HG03565 (cell line): ENCODE measurements around the gene FRMPD4.

Source experiments
- ATAC-seq: cut with Tn5 transposase; IDR thresholded peaks from one replicate; pipeline ENCODE4 v1.9.1; 2021; ENCODE audit warnings: mild to moderate bottlenecking, moderate library complexity; ENCODE audit not compliant: unreplicated experiment

The FRMPD4 gene

GRCh38 chrX:12210196-12210815 is 72.0 kb downstream of the FRMPD4 start:
- no peak for ATAC-seq

DNA sequence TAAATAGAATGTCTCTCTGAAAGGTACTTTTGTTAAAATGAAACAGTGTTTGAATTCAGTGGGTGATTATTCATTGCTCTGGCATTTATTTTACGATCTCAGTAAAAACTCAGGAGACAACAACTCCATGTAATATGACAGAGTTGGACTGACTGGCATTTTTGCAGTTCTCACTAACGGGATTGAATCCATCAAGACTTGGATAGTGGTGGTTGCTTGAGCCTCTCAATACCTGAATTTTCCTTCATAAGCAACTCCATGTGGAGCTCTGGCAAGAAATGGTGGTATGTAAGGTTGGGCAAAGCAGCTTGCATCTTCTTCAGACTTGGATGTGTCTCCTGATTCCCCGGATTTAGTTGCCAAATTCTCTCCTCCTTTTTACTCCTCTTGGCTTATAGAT is 72.7 kb downstream of the FRMPD4 start:
- ATAC-seq: no peak

- ATAC-seq: no peak
These were observed 85.4 kb downstream of the FRMPD4 start for GRCh38 chrX:12223650-12224049.

- ATAC-seq: no peak
These were observed 86.8 kb downstream of the FRMPD4 start for GRCh38 chrX:12225107-12225506.

- ATAC-seq: no peak
These were observed 89.3 kb downstream of the FRMPD4 start for GRCh38 chrX:12227412-12228041.

GRCh38 chrX:12228862-12229261 is 90.6 kb downstream of the FRMPD4 start:
- ATAC-seq: no peak

DNA sequence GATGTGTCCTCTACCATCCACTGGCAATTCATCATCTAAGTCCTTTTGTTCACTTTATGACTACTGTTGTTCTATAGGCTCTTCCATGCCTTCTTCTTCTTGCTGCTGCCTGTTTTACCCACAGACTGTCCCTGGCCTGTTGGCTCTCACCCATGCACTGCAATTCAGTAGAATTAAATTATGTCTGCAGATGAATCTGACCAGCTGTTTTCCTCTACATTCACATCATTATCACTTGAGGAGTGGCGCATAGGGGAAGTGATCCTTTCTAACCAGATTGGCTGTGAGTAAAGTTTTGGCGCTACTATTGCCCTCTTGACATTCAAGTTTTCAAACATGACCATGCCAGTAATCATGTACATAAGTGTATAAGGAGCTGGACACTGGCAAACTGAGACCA is 91.7 kb downstream of the FRMPD4 start:
- ATAC-seq: no peak

- no peak for ATAC-seq
These were observed 96.5 kb downstream of the FRMPD4 start for GRCh38 chrX:12234534-12235329.

- no peak for ATAC-seq
These were observed 97.9 kb downstream of the FRMPD4 start for GRCh38 chrX:12236156-12236555.

DNA sequence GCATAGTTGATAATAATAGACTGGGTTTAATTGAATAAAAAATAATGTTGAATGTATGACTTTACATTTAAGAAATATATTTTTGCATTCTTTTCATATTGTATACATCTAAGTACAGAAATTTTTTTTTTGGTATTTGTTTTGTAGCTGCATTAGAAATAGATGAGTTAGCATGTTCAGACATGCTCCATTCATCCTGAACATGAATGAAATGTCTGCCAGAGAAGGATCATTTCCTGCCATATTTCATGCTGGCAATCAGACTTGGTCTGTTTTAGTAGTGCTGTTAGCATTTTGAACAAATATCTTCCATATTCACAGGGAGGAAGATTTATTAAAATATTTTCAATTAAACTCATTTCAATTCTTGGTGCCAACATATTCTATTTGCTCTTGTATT is 98.9 kb downstream of the FRMPD4 start:
- no peak for ATAC-seq

- ATAC-seq: no peak
These were observed 99.5 kb downstream of the FRMPD4 start for GRCh38 chrX:12237771-12238170.

DNA sequence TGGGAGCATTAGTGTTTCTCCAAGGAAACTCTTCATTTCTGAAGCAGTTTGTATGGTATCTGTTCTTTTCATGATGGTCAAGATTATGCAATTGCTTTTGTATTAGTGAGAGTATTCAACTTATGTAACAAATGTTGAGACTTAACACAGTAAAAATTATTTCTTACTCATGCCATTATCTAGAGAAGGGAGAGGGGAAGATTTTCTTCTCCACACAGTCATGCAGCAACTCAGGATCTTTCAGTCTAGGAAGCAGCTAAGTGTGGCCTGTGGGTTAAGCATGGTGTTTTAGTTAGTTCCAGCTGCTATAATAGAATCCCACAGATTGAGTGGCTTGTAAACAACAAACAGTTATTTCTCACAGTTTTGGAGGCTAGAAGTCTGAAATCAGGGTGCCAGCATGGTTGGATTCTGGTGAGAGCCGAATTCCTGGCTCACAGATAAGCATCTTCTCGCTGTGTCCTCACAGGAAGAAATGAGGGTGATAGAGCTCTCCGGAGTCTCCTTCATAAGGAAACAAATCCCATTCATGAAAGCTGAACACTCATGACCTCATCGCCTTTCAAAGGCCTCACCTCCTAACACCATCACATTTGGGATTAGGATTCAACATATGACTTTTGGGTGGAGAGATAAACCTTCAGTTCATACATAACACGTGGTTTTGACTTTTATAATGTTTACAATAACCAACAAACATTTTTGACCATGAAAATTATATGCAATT is 101.2 kb downstream of the FRMPD4 start:
- no peak for ATAC-seq

DNA sequence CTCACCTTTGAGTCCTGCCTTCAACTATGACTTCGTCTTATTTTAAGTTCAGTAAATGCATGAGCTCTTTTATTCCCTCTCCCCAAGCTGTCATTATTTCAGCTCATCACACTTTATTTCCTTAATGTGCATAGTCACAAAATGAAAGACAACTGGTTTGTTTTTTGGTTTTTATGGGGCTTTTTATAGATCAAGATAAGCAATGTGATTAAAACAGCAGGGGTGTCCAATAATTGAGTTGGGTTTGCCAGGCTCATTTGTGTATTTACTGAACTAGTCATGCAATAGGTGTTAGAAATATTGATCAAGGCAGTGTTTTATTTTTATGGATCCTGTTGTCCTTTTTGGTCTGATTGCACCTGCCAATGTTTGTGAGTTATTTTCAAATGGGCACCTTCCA is 102.2 kb downstream of the FRMPD4 start:
- no peak for ATAC-seq

- no peak for ATAC-seq
These were observed 102.8 kb downstream of the FRMPD4 start for GRCh38 chrX:12241026-12241425.

DNA sequence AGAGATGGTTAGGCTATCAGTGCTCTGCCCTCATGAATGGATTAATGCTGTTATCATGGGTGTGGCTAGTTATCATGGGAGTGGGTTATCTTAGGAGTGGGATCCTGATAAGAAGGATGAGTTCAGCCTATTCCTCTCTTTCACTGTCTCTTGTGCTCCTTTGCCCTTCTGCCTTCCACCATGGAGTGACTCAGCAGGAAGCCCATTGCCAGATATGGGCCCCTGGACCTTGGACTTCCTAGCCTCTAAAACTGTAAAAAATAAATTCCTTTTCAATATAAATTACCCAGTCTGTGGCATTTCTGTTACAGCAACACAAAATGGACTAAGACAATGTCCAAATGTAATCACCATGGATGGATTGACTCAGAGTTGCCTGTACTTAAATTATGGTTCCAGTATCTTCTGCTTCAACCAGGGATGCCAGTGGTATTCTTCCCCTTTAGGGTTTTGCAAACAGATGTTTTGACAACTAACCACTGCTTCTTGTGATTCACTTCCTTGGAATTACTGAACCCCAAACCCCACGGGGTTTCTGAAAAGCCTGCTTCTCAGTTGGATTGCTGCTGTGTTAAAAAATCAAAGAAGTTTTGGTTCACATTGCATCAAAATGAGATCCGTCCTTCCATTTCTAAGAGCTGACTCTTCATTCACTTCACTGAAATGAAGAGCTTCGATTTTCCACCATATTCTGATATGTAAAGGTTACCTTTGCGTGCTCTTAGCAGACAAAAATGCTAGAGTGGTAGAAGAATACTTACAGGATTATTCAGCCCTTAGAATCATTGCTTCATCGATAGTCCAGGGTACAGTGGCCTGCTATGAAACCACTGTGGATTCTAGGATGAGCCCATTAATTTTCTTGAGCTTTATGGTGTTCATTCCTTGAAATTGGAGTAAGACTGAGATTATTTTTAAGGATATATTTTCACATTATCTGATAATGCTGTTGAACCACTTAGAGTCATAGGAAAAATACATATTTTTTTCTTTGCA is 107.7 kb downstream of the FRMPD4 start:
- ATAC-seq: no peak

- no peak for ATAC-seq
These were observed 111.7 kb downstream of the FRMPD4 start for GRCh38 chrX:12249997-12250396.

DNA sequence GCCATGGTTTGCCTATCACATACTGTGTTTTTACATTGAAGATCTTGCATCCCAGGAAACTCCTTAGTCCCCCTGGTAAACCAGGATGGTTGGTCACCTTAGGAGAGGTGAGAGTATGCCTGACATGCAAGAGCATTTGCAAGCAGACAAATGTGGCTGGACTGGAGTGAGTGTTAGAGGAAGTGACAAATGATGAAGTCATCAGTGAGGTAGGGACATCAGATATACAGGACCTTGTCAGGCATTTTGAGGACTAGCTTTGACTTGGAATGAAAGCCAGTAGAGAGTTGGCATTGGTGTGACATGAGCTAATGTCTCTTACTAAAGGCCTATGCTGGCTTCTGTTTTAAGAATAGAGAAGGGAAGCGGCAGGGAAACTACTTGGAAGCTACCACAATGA is 124.9 kb downstream of the FRMPD4 start:
- ATAC-seq: no peak

DNA sequence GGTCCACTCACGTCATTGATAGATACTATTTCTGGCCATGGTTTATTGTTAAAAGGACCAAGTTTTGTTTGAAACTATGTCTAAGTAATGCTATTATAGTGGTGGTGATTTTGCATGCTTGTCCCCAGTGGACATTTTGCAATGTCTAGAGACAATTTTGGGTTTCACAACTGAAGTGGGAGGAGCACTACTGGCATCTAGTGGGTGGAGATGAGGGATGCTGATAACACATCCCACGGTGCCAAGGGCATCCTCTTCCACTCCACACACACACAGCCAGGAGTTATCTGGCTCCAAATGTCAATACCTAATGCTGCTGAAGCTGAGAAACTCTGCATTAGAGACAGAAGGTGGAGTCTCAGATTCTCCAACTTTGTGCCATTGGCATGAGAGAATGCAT is 131.2 kb downstream of the FRMPD4 start:
- ATAC-seq: no peak

GRCh38 chrX:12278151-12278550 is 139.9 kb downstream of the FRMPD4 start:
- no peak for ATAC-seq

DNA sequence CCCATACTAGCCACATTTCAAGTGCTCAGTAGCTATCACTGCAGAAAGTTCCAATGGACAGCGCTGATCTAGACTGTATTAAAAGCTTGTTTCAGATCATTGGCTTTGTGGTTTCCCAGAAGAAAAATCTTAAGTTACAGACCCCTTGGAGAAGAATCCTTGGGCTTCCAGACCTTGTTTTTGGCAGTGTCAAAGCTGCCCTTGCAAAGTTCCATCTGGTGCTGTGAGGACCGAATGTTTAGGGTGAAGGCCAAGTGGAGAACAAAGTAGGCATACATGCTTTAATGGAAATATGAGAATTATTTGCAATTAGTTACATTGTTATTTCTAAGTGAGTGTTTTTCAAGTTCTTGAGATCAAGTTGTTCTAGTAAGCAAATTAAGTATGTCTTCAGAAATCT is 144.7 kb downstream of the FRMPD4 start:
- ATAC-seq: no peak
